Measurements from ENCODE around the gene NBEAL2.

Gene NBEAL2

DNA sequence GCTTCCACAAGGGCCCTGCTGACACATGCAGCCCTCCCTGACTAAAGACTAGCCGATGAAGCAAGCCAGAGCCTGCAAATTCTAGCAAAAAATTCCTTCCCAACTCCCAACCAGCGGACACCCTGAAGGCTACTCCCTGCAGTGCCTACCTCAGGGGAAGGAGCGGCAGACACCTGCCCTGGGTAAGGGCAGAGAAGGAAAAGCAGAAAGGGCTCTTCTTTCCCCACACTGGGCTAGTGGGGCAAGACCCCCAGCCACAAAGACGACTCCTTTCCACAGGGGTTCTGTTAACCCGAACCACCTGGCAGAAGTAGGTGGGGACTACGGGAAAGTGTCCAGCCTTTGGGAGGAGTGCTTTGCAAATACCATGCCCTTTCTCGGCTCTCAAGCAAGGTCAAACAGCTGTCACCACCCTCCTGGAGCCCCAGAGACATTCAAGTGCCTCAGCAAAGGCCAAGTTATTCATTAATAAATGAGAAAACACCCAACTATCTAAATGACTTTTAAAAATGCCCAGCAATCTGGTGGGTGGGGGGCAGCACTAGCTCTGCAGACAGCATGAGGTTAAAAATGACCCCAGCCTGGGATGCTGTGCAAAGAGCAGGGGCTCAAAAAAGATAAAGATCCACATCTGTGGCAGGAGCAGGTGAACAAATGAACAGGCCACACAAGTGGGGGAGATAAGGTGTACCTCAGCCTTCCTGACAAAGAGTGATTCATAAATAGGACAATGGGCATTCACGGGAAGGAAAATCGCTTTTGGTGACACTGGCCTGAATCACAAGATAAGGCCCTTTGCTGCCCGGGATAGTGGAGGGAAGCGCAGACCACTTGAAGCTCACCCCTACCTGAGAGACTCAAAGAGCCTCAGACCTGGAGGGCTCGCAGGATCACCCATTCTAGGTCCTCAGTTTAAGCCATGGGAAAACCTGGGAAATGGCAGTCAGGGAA lies 36.0 kb upstream of the NBEAL2 start:
- no peak for DNase-seq

DNA sequence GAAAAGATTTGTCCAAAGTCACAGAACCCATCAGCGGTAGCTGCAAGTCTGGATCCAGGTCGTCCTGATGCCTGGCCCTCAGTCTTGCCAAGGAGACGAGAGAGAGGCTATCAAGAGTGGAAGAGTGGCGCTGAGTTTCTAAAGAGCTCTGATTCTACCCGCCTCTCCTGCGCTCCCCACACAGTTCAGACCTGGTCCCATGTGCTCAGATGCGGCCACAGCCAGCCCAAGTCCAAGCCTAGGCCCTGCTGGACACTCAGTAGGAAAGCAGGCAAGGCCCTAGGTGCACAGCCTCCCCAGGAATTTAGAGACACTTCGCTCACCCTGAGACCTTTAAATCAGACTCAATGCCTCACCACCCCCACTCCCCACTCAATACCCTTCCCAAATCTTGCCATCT lies 35.3 kb upstream of the NBEAL2 start:
- DNase-seq = no peak

DNA sequence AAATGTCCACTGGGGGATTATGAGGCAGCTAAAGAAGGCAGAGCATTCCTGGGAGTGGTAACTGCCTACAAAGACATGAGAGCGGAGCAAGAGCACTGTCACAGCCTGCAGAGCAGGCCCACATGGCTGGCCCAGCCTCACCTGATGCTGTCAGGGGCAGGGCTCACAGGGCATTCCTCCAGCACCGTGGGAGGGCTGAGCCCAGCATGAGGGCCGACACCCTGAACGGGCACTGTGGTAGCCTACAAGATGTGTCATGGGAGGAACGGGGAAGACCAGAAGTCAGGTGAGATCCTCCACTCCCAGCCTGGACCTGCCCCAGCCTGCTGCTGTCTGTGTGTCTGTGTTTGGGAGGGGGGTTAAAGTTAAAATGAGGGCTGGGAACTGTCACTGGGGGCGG lies 33.0 kb upstream of the NBEAL2 start:
- DNase-seq = no peak

DNA sequence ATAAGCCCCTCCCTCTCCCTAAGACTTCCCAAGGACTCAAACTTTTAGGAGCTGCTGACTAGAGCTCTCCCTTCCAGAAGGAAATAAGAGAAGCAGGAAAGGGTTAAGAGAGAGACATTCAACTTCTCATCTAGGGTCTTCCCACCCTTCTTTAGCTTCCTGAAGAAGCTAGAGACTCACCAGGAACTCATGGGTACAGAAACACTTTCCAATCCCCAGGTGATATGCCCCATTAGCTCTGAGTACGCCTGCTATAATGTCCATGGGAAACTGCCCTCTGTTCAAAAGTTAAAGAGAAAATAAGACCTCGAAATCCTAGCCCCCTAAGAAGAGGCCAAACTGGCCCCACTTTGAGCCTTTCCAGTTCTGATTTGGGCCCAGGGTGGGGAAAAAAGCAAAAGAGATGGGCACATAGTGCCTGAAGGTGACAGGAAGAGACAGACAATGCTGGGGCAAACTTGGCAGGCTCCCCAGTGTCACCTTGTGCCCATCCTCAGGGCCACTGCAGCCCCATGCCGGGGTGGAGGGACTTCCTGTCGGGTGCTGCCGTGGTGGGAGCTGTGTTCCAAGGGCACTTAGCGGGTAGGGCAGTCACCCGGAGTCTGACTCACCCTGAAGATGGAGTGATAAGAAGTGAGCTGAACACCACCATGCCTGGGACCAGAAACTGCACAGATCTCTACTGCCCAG lies 32.5 kb upstream of the NBEAL2 start:
- peak; percentile 61 to 63 for DNase-seq

DNA sequence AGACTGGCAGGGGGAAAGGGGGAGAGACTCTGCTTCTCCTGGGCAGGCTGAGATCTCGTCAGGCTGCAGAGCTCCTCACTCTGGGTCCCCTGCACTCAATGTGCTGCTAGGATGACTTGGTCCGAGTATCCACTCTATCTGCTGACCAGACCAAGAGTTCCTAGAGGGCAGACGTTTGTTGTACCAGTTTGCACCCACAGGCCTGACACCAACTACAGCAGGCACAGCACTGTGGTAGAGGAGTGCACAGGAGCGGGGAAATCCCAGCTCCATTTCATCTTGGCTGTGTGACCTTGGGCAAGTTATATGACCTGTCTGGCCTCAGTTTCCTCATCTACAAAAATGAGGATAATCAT lies 31.9 kb upstream of the NBEAL2 start:
- DNase-seq = no peak

DNA sequence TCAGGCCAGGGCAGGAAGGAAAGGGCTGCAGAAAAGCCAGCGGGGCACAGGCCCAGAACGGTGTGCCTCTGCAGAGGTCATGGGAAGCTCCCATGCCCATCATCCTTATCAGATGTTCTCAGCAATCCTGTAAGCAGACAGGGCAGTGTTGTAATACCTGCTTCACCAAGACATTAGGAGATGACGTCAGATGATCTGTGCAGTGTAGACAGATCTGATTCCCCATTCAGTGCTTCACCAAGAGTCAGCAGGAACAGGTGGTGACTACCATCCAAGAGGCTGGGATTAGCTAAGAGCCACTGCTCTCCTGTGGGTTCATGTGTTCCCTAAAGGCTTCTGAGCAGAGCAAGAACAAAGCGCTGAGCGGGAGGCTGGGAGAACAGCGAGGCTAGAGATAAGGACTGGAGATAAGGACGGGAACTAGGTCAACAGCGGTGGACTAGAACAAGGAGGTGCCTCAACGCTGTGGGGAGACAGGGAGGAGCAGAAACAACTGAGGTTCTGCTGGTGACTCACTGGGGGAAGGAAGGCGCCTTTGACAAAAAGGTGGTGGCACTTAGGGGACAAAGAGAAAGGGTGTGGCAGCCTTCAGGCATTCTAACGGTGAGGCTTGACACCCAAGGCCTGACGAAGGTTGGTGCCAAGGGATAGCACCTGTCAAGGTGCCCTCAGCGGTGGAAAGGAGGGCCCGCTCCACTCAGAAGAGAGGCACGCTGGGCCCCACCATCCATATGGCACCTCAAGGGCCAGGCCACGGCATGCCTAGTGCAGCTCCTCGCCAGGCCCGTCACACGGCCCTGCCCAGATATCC lies 31.3 kb upstream of the NBEAL2 start:
- DNase-seq = peak; percentile 49 to 66

DNA sequence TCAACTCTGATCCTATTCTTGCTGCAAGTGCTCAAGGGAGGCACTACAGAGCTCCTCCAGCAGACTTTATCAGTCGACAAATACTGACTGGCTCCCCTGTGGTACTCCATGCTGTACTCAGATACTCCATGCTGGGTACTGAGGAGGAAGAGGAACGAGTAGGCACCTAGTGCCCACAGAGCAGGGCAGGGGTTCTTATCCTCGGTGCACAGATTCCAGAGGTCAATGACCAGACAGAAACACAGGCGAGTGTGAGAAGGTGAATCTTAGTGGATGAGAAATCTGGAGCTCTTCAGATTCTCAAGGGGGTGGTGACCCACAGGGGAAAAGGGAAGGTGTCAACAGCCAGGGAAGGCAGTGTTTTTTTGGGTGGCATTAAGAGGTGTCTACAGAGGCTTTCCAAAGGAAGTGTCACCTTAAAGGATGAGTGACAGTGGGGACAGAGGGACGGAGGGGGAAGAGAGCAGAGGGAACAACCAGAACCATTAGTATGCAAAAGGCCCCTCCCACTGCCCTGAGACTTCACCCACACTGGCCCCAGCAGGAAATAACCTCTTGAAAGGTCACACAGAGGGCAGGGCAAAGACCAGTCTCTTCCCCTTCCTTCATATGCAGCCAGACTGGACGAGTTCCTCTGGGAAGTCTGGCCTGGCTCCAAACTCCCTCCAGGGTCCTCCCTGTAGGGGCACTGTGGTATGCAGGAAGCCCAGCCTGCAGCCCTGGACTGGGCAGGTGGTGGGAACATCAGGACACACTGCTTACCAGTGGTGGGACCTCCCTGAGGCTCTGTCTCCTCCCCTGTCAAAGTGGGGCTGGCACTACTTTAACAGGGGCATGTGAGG lies 30.4 kb upstream of the NBEAL2 start:
- DNase-seq = no peak

DNA sequence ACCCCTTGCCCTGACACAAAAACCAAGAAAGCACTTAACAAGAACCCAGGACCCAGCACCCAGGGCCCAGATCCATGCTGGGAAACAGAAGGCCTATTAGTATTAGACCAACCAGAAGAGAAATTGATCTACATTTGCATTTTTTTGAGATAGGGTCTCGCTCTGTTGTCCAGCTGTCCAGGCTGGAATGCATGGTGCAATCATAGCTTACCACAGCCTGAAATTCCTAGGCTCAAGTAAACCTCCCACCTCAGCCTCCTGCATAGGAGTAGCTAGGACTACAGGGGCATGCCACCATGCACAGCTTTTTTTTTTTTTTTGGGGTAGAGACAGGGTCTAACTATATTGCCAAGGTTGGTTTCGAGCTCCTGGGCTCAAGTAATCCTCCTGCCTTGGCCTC lies 29.3 kb upstream of the NBEAL2 start:
- no peak for DNase-seq

DNA sequence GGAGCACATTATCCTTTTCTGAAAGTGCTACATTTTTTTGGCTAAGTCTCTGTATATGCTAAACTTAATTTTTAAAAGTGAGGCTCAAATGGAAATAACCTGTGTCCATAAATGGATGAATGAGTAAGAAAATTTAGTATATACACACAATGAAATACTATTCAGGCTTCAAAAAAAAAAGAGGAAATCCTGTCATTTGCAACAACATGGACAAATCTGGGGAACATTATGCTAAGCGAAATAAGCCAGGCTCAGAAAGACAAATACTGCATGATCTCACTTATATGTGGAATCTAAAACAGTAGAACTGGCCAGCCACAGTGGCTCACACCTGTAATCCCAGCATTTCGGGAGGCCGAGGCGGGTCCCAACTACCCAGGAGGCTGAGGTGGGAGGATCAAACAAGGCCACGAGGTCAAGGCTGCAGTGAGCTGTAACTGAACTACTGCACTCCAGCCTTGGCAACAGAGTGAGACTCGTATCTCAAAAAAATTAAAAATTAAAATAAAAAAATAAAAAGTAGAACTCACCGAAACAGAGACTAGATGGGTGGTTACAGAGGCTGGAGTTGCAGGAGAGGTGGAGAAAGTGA lies 28.7 kb upstream of the NBEAL2 start:
- DNase-seq = no peak

DNA sequence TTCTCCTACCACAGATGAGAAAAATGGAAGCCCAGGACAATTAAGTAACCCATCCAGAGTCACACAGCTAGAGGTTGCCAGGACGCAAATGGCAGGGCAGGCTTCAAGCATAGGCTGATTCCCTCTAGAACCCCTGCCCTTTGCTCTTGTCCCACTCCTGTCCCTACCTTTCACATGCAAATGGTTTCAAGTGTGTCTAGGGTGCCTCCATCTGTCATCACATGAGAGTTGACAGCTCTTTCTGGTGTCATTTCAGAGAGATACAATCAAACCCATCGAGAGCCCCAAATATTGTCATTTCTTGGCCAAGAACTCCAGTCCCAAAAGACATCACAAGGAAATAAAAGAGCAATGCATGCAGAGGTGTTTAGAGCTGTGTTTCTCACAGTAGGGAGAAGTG lies 26.7 kb upstream of the NBEAL2 start:
- DNase-seq = no peak

DNA sequence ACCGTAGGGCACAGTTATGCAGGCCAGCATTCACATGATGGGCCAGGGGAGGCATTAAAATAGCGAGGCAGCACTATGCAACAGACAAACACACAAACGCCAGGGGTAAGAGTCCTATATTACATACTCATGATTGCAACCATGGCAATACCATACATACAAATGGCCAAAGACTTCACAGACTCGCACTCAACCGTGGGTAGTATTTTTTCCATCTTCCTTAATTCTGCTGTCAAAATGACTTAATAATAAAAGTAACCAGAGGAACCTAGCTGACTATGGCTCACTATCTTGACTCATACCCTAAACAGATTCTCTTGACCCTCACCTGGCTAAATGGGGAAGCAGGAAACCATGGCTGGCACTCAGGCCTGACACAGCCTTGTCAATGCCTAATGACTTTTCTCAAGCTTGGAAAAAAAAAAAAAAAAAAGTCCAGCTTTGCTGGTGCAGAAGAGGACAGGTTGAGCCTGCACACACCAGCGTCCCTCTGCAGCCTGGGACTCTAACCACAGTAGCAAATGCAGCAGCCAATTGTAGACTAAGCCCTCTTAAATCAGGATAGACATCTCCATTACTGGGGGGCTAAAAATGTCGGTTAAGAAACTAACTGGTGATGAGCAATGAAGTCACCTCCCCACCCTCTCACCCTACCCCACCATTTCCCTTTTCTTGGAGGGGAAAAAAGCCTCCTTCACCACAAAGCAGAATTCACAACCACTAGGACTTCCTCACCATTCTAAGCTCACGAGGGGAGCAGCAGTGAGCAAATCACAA lies 26.0 kb upstream of the NBEAL2 start:
- DNase-seq = no peak

DNA sequence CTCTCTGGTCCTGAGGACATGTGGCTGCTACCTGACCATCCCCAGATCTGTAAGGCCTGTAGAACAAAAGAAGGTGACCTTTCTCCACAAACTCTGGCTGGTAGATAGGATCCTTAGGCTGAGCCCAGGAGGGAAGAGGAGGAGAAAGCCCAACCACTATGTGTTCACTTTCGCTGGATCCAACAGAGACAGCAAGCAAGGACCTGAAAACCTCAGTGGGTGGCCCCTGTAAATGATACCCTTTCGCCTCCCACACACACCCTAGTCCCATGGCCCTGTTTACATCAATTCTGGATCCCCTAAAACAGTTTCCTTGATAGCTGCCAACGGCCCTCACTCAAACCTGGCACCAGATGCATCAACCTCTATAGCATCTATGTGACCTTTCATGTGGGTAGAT lies 25.3 kb upstream of the NBEAL2 start:
- no peak for DNase-seq

DNA sequence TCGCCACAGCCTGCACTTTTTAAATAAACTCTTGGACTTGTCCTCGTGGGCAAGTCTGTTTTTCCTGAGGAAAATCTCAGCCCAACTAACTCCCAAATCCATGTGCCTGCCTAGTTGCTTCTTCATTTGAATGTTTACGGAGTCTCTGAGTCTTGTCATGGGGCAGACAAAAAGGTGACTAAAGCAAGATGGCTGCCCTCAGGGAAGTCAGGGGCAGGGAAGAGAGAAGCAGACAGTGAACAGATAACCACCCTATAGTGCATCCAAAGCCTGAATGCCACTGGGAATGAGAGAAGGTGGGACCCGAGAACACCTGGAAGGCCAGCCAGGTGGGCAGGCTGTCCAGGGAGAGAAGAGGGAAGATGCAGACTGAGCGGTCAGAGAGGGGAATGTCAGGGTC lies 24.3 kb upstream of the NBEAL2 start:
- DNase-seq = no peak

DNA sequence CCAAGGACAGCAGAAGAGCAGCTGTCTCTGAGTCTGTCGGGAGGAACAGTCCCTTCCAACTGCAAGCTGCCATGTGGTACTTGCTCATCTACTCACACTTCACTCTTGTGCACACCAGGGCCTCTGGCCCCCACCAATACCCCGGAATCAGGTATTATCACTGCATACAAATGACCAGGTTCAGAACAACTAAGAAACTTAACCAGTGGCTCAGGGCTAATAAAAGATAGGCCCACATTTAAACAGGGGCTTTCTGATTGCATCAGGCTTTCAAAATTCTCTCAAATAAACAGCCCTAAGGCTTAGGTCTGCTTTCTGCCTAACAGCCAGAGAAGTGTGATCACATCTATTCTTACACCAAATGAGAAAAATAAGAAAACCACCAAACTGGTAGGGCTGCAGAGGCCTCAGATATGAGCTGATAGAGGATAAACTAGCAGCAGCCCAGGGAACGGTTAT lies 23.6 kb upstream of the NBEAL2 start:
- DNase-seq = no peak

DNA sequence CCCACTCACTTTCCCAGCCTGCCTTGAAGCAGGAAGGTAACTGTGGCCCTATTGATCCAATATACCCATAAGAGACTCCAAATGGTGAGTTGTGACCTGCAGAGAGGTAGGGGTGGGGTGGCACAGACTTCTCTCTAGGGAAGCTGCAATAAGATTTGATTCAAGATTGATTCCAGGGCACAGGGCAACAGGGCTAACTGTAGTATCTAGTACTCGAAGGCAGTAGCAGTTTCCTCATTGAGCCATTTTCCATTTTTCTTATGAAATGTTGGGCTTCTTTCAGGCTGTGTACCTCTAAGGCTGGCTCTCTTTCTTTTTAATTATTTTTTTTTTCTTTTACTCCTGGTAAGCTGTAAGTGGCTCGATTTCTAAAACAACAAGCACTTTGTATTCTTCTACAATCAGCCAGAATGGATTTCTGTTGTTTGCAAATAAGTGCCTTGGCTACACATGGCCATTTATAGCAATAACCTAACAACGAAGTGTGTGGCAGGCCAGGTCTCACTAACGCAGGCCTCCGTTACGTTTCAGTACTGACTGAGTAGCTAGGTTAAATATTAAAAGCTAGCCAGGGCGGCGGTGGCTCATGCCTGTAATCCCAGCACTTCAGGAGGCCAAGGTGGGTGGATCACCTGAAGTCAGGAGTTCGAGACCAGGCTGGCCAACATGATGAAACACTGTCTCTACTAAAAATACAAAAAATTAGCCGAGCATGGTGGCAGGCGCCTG lies 22.2 kb upstream of the NBEAL2 start:
- no peak for DNase-seq

DNA sequence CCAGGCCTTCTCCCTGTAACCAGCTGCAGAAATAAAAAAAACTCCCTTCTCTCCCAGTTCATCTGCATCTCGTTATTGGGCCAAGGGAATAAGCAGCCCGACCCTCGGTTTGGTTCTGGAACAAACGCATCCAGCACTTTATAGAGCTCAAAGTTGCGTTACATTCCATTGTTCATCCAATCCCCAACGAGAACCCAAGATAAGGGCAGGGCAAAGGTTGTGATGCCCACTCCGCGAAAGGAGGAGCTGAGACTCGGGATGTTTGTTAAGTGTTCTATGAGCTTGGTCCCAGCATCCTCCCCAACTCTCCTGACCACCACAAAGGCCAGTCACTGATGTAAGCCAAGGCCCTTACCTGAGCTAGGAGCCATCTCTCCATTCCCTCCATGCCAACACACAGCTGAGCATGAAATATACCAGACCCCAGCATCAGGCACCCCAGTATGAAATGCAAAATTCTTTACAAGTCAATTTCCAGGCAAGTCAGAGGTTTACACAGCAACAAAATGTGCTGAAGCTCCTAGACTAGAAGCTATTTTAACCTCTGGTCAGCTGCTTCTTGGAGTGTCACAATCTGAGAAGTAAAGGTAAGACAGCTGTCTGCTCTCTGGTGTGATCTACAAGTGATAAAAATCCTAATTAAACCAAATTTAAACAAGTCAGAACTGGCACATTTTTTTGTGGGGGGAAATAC lies 20.9 kb upstream of the NBEAL2 start:
- no peak for DNase-seq

DNA sequence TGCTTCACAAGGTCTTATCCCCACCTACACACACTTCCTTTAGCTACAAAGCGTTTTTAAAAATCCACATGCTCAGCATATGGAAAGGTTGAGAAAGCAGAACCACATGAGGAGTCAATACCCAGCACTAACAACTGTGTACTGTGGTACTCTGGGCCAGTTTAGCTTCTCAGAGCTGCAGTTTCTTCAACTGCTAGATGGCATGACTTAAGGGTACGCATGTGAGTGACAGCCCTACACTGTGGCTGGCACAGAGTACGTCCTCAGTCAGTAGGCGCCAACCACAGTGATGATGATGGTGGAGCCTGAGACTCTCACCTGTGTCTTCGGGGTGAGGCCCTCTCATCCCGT lies 20.3 kb upstream of the NBEAL2 start:
- peak; percentile 44 to 61 for DNase-seq

DNA sequence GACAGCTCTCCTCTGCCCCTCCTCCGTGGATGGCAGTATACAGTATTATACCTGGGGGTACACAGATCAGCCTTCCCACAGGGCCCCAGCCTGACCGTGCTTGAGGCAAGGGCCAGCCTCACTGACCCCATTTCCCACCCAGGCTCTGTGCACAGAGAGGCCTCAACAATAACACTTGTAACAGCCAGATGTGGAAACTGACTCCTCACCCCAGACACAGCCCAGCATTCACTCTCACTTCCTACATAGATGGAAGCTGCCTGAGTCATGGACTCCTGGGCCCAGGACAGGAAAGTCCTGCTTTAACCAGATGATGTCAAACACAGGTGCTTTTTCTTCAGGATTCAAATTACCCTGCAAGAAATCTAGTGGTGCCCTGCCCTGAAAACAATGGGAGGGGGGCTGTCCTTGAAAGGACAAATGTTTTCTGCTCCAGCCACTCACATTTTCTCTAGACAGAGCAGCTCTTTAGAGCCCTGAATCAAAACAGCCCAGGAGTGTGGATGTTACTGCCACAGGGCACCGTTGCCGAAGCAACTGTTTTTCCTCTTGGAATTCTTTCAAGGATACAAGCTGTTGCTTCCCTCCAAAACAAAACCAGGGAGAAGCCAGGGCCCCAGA lies 19.3 kb upstream of the NBEAL2 start:
- DNase-seq = no peak

DNA sequence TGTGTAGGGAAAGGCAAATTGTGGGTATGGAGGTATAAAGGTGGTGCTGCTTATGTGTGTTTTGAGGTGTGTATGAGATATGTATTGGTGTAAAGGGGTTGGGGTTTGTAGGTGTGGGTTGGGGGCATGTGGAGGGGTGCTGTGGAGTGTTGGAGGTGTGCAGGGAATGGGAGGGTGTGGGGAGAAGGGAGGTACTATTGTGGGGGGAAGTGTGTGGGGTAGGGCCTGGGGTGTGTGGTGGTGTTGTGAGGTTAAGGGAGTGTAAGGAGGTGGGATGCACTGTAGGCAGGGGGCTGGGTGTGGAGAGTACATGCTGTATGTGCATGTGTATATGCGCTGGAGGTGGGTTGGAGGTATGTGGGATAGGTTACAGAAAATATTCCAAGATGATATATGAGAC lies 18.6 kb upstream of the NBEAL2 start:
- DNase-seq = no peak

DNA sequence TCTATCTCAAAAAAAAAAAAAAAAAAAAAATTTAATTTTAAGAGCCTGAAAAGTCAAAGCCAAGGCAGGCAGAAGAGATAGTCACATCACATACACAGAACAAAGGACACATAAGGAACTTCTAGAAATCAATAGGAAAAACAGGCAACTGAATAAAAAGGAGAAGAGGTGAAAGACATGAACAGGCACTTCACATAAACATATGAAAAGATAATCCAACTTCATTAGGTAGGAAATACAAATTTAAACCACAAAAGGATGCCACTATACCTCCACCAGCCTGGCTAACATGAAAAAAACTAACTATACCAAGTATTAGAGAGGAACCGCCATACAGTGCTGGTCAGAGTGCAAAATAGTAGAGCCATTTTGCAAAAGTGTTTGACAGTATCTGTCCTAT lies 17.0 kb upstream of the NBEAL2 start:
- DNase-seq = no peak
